ENCODE measurements around the gene IL36RN.

GRCh38 chr2:113028112-113028511, 30.9 kb upstream of the IL36RN start:
- no peak for TF ChIP-seq CTCF (conservative IDR thresholded peaks at IDR 0.05)
- TF ChIP-seq EZH2 (IDR thresholded peaks at IDR 0.05; ENCODE audit: low read depth), result no peak
